K562 (cell line): Measurements from ENCODE around the gene NUP210. TPM values are rescaled to one million over a fixed set of nuclear protein-coding genes. Genes with fewer than 3 reads are reported as not detected.

ENCODE experiments used
- BCOR ChIP-seq: fragments of 450-650 bp; IDR thresholded peaks from 2 replicates; pipeline ENCODE4 v1.6.1; 2016
- BRF1 ChIP-seq: IDR thresholded peaks from 3 replicates; pipeline ENCODE4 v1.6.1; 2011; ENCODE audit warnings: borderline replicate concordance, mild to moderate bottlenecking; ENCODE audit not compliant: insufficient read length; ENCODE audit errors: extremely low read depth
- CBFB ChIP-seq: sonication (generic); formaldehyde crosslinking; IDR thresholded peaks from 2 replicates; pipeline ENCODE4 v1.4.0; 2020; ENCODE audit warnings: mild to moderate bottlenecking, missing genetic modification reagents
- CBX1 ChIP-seq: sonication (generic); IDR thresholded peaks from 2 replicates; pipeline ENCODE4 v1.6.1; 2016; ENCODE audit warnings: antibody characterized with exemption, low read depth, mild to moderate bottlenecking
- CHAMP1 ChIP-seq: fragments of 450-650 bp; IDR thresholded peaks from 2 replicates; pipeline ENCODE4 v1.6.1; 2016; ENCODE audit warnings: mild to moderate bottlenecking
- CREB3L1 ChIP-seq: fragments of 450-650 bp; IDR thresholded peaks from 2 replicates; pipeline ENCODE4 v1.6.1; 2014; ENCODE audit warnings: low read depth, mild to moderate bottlenecking, moderate library complexity, borderline replicate concordance
- ESRRA ChIP-seq: fragments of 450-650 bp; IDR thresholded peaks from 2 replicates; pipeline ENCODE4 v1.6.1; 2014; ENCODE audit warnings: low read depth, mild to moderate bottlenecking, moderate library complexity, borderline replicate concordance
- GTF3C2 ChIP-seq: IDR thresholded peaks from 3 replicates; pipeline ENCODE4 v1.6.1; 2011; ENCODE audit warnings: borderline replicate concordance, mild to moderate bottlenecking, moderate library complexity; ENCODE audit not compliant: insufficient read length; ENCODE audit errors: extremely low read depth
- MYBL2 ChIP-seq, 2 experiments: fragments of 450-650 bp in 1 of 2; sonication (generic) in 1 of 2; formaldehyde crosslinking in 1 of 2; IDR thresholded peaks; 2 replicates each; pipeline versions ENCODE4 v1.6.1 to v1.8.1; 2017 to 2022; ENCODE audit warnings: borderline replicate concordance in 1 of 2, inconsistent platforms in 1 of 2, low read depth in 1 of 2, mild to moderate bottlenecking in 1 of 2, missing genetic modification reagents in 1 of 2, moderate library complexity in 1 of 2
- PPARD ChIP-seq: fragments of 250-450 bp; sonication (Bioruptor Pico); IDR thresholded peaks from 2 replicates; pipeline ENCODE4 v1.8.0; 2022; ENCODE audit warnings: inconsistent platforms, mild to moderate bottlenecking, moderate library complexity
- RBFOX2 ChIP-seq: fragments of 200-400 bp; formaldehyde crosslinking; IDR thresholded peaks from 2 replicates; pipeline ENCODE4 v1.6.1; 2017; ENCODE audit warnings: low read depth, mild to moderate bottlenecking, low read length, moderate library complexity
- RBM34 ChIP-seq: fragments of 200-400 bp; formaldehyde crosslinking; IDR thresholded peaks from 2 replicates; pipeline ENCODE4 v1.6.1; 2018; ENCODE audit warnings: low read length, borderline replicate concordance; ENCODE audit not compliant: insufficient read depth
- STAG1 ChIP-seq: sonication (generic); formaldehyde crosslinking; IDR thresholded peaks from 2 replicates; pipeline ENCODE4 v1.5.0; 2020; ENCODE audit warnings: missing genetic modification reagents, borderline replicate concordance
- ZEB2 ChIP-seq: fragments of 450-650 bp; IDR thresholded peaks from 2 replicates; pipeline ENCODE4 v1.6.1; 2016
- ZNF124 ChIP-seq: sonication (generic); formaldehyde crosslinking; IDR thresholded peaks from 2 replicates; pipeline ENCODE4 v1.8.1; 2022; ENCODE audit warnings: missing genetic modification reagents
- ZNF134 ChIP-seq: fragments of 250-450 bp; sonication (Bioruptor Pico); conservative IDR thresholded peaks from 2 replicates; pipeline ENCODE4 v1.4.0; 2020
- ZNF140 ChIP-seq: fragments of 250-450 bp; sonication (Bioruptor Pico); IDR thresholded peaks from 2 replicates; pipeline ENCODE4 v1.8.0; 2021; ENCODE audit warnings: moderate library complexity, mild to moderate bottlenecking, inconsistent platforms
- ZNF444 ChIP-seq: fragments of 250-450 bp; sonication (Bioruptor Pico); IDR thresholded peaks from 2 replicates; pipeline ENCODE4 v1.4.0; 2020; ENCODE audit warnings: mild to moderate bottlenecking, moderate library complexity
- ZNF57 ChIP-seq: fragments of 450-650 bp; formaldehyde crosslinking; IDR thresholded peaks from 2 replicates; pipeline ENCODE4 v1.4.0; 2020; ENCODE audit warnings: mild to moderate bottlenecking, moderate library complexity
- ZNF586 ChIP-seq: fragments of 450-650 bp; formaldehyde crosslinking; conservative IDR thresholded peaks from 2 replicates; pipeline ENCODE4 v1.4.0; 2020; ENCODE audit warnings: mild to moderate bottlenecking, moderate library complexity
- polyA plus RNA-seq, 8 experiments: library from polyadenylated mRNA; depleted of rRNA in 4 of 8; stranded (reverse) in 5 of 8; unstranded in 3 of 8; fragments of >200 nt; fragmentation: Nextera tagmentation in 2 of 8; fragmentation: Illumina TruSeq in 1 of 8; extraction: Ambion mirVana in 2 of 8; extraction: Trizol in 1 of 8; gene quantifications; 2 replicates each; pipeline versions ENCODE4 v1.2.1 to v1.2.3, GENCODE V29; 2011 to 2014; ENCODE audit warnings: inconsistent platforms in 1 of 8, missing spikeins in 1 of 8
- total RNA-seq, 7 experiments: library from RNA; depleted of rRNA in 6 of 7; stranded (reverse); fragments of >200 nt in 6 of 7; fragmentation: Illumina TruSeq in 2 of 7; extraction: Trizol in 2 of 7; gene quantifications; 2 replicates each; pipeline versions ENCODE4 v1.2.1 to v1.2.3, GENCODE V29; 2011 to 2021; ENCODE audit warnings: low replicate concordance in 1 of 7

NUP210 gene
- total and polyA plus RNA-seq, 9 of the 15 experiments (the other 6 are each of a cell fraction or from before 2014, with no cell fraction given), result 1.2 to 138 (median 44.0) TPM

GRCh38 chr3:13359916-13360315, 60.2 kb downstream of the NUP210 start (continued):
- TF ChIP-seq STAG1 (no peak), CREB3L1 (no peak), BRF1 (no peak), ZNF57 (no peak), ZNF124 (CRISPR knock-in tag) (no peak), ZNF134 (CRISPR knock-in tag) (no peak), ZNF140 (no peak), BCOR (peak; percentile 91), ZNF444 (CRISPR knock-in tag) (no peak), PPARD (CRISPR knock-in tag) (no peak), ZNF586 (no peak), ESRRA (0 out of 2 replicates have a peak, but pooled peaks have one; percentile 39), CBX1 (peak; percentile 91; the same call in 1 of the 2 replicates), GTF3C2 (no peak), CHAMP1 (no peak), MYBL2 (IDR thresholded peaks at IDR 0.05; ENCODE audit: low read depth) (no peak), MYBL2 (CRISPR knock-in tag; IDR thresholded peaks at IDR 0.05; ENCODE audit: borderline replicate concordance) (no peak), CBFB (CRISPR knock-in tag) (no peak), RBFOX2 (no peak), RBM34 (no peak), ZEB2 (no peak)
